Daoy (cell line): Measurements from ENCODE around the gene FAM131A. TPM values are rescaled to one million over a fixed set of nuclear protein-coding genes. Genes with fewer than 3 reads are reported as not detected.
A peak's percentile ranks its signal among the peaks of the same experiment; 100 is the strongest.

ENCODE experiments used
- DNase-seq: peaks from one replicate; pipeline ENCODE4 v3.0.0-alpha.2; 2015; ENCODE audit warnings: low read depth
- total RNA-seq: library from RNA; depleted of rRNA; stranded (reverse); fragments of >200 nt; shearing (Covaris generic); gene quantifications from 2 replicates; pipeline ENCODE4 v1.2.3, GENCODE V29; 2014

The FAM131A gene
- total RNA-seq, 1 experiment from 2014 or later: 23.7 TPM

GRCh38 chr3:184316792-184317191 lies 20.6 kb upstream of the FAM131A start:
- no peak for DNase-seq

GRCh38 chr3:184317201-184317600 lies 20.2 kb upstream of the FAM131A start:
- no peak for DNase-seq

DNA sequence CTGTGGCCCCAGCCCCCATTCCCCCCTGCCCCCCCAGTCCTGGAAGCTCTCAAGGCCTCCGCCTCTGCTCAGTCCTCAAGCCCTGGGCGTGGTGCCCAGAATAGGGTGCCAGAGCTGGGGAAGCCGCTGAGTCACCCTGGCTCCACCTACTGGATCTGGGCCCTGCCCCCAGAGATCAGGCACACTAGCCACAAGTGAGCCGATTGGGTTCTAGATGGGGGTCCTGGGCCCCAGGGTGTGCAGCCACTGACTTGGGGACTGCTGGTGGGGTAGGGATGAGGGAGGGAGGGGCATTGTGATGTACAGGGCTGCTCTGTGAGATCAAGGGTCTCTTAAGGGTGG lies 17.3 kb upstream of the FAM131A start:
- DNase-seq: peak; percentile 98

DNA sequence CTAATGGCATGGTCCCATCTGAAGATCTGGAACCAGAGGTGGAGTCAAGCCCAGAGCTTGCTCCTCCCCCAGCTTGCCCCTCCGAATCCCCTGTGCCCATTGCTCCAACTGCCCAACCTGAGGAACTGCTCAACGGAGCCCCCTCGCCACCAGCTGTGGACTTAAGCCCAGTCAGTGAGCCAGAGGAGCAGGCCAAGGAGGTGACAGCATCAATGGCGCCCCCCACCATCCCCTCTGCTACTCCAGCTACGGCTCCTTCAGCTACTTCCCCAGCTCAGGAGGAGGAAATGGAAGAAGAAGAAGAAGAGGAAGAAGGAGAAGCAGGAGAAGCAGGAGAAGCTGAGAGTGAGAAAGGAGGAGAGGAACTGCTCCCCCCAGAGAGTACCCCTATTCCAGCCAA lies 15.7 kb upstream of the FAM131A start:
- no peak for DNase-seq

GRCh38 chr3:184322731-184323487 lies 14.5 kb upstream of the FAM131A start:
- no peak for DNase-seq

DNA sequence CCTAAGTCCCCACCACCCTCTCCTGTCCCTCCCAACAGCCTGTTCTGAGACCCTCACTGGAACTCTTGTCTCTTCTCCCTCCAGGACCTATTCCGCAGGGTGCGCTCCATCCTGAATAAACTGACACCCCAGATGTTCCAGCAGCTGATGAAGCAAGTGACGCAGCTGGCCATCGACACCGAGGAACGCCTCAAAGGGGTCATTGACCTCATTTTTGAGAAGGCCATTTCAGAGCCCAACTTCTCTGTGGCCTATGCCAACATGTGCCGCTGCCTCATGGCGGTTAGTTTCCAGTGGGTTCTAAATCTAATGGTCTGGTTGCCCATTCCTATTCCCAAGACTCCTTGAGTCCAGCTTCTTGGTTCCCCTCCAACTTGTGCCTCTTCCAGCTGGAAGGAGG lies 13.7 kb upstream of the FAM131A start:
- no peak for DNase-seq

DNA sequence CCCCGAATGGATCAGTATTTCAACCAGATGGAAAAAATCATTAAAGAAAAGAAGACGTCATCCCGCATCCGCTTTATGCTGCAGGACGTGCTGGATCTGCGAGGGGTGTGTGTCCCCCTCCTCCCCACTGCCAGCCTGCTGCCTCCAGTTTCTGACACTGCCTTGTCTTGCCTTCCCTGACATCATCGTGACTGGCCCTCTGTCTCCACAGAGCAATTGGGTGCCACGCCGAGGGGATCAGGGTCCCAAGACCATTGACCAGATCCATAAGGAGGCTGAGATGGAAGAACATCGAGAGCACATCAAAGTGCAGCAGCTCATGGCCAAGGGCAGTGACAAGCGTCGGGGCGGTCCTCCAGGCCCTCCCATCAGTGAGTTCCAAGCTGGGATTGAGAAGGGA lies 12.1 kb upstream of the FAM131A start:
- DNase-seq: no peak

GRCh38 chr3:184325715-184326369 lies 11.6 kb upstream of the FAM131A start:
- no peak for DNase-seq

GRCh38 chr3:184327171-184327570 lies 10.2 kb upstream of the FAM131A start:
- no peak for DNase-seq

- no peak for DNase-seq
Measured at GRCh38 chr3:184328516-184328915, 8.9 kb upstream of the FAM131A start.

DNA sequence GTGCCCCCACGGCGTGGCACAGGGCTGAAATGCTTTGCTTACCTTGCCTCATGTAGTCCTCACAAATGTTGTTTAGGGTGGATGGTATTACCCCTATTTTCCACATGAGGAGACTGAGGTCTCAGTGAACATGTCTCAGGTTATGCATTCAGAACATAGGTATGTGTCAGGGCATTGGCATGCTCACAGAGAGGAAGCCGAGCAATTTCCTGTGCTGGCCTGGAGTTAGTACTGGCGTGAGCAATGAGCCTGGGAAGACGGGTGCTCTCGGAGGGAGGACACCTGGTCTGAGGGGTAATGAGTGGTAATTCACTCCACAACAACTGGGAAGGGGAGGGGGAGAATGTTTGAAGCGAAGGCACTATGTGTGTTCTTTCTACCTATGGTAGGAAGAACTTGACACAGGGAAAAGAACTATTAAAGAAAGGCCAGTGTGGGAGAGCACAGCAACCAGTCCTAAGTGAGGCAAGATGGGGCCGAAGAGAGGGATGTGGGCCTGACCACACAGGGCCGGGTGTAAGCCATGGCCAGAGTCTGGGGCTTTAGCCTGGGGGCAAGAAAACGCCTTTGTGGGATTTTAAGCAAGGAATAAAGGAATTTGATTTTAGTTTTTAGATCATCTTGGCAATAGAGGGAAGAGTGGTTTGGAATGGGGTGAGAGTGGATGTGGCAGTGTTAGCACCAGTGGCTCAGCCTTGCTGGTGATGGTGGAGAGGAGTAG lies 4.9 kb upstream of the FAM131A start:
- peak; percentile 93 for DNase-seq

DNA sequence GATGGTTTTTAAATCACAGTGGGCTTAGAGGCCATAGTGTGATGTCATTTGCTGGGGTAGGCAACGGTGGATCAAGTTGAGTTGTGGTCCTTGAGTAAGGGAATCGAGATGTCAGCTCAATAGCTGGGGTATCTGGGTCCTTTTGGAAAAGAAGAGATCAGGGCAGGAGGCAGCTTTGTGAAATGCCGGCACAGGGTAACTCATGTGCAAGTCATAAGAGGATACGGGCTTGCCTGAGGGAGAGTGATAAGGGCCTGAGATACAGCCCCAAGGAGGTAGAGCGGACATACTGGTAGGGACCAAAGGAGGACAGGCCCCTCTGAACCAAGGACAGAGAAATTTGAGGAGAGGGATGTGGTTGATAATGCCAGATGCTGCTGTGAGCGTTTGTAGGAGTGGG lies 4.2 kb upstream of the FAM131A start:
- DNase-seq: no peak

DNA sequence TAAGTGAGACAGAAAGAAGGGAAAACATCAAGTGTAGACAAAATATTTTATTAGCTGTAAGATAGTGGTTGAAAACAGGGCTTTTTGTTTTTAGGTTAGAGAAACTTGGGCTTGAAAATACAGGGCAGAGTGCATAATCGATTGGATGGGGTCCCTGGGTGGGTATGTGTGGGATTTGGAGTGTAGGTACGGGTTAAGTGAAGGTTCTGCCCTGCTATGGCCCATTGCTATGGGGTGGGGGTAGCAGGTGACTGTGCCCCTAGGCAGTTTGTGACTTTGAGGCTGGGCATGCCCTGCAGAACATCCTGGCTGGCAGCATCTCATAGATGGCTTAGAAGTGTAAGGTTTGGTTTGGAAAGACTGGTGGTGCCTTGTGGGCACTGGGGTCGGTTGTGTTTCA lies 3.7 kb upstream of the FAM131A start:
- DNase-seq: no peak

DNA sequence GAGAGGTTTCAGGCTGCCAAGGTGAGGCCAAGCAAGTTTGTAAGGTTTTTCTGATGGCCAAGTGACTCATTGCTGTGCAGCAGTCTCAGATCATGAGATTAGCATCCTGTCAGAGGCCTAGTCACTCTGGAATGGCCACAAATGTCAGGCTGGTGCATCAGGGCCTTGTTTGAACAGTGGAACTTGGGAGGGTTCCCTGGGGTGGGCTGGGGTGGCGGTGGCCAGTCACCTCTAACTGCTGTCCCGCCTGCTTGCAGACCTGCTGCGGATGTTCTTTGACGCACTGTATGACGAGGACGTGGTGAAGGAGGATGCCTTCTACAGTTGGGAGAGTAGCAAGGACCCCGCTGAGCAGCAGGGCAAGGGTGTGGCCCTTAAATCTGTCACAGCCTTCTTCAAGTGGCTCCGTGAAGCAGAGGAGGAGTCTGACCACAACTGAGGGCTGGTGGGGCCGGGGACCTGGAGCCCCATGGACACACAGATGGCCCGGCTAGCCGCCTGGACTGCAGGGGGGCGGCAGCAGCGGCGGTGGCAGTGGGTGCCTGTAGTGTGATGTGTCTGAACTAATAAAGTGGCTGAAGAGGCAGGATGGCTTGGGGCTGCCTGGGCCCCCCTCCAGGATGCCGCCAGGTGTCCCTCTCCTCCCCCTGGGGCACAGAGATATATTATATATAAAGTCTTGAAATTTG lies 2.8 kb upstream of the FAM131A start:
- DNase-seq: peak; percentile 82

DNA sequence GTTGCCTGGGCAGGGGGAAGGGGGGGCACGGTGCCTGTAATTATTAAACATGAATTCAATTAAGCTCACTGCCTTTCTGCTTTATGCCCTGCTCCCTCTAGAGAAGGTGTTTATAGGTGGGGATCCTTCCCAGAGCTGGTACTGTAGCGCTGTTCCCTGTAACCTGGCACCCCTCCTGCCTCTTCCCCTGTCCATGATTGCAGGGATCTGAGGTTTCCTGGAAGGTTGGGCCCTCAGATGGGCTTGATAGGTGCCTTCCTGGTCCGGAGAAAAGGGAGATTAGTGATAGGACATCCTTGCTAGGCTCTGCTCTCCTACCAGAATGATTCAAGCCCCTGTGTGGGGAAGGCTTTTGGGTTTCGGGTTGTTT lies 2.1 kb upstream of the FAM131A start:
- peak; percentile 41 for DNase-seq

GRCh38 chr3:184335661-184336546 lies 1.5 kb upstream of the FAM131A start:
- DNase-seq: peak; percentile 91

DNA sequence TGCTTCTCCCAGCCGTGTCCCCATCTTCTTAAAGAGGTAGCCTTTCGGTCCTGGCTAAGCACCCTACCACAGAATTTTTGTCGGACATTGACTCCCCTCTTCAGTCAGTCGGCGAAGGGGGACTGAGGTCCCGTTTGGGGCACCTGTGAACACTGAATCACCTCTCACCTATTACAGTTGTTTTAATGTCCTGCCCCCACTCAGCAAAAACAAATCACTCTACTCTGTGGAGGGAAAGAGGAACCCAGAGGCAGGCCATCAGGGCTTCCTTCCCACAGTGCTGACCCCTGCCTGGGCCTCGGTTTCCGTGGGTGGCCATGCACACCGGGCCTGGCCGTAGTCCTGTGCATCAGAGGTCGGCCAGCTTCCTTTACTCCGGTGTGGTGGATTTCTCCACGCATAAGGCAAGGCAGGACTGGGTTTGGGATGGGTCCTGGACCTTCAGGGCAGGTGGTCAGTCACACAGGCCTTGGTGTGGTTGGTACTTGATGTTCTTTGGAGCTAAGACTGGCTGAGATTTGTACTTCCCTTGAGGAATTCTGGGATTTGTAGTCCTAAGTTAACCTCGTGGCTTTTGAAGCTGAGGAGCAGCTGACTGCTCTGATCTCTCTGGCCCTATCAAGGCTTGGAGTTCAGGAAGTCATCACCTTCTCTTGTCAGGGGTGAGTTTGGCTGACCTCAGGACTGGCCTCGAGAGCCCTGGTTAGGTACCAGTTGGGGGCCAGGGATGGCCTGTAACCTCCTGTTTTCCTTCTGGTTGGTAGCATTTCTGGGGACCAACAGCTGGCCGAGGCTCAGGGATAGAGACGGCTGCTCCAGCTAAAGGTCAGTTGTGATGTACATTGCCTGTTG lies 627 bp upstream of the FAM131A start:
- DNase-seq: peak; percentile 50

DNA sequence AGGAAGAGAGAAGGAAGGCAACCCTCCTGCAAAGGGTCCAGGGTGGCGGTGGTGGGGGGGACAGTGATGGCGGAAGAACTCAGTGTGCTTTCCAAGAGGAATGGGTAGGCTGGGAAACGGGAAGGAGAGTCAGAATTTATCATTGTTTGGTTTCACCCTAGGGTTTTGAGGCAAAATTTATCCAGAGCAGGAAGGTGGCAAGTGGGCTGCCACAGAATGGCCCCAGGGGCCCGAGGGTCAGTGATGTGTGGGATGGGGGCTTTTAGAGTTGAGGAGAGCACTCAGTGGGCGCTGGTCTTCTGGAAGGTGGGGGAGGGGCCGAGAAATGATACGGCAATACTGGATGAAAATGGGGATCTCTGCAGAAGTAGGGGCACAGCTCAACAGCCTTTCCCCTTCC lies 581 bp downstream of the FAM131A start:
- no peak for DNase-seq

DNA sequence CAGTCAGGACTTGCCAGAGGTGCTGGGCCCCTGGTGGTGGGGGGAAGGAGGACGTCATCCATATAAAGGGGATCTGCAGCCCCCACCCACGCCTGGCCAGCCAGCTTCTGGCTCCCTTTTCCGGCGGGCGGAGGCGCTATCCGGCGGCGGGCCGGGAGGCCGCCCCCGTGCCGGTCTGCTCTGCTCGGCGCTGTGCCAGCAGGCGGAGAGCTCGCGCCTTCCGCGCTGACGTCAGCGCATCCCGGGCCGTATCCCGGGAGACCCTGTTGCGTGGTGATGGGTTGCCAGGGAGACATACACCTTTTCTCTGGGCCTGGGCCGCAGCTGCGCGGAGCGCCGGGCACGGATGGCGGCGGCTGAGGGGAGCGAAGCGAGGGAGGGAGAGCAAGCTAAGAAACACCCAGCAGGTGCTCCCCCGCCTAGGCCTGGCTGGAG lies 1.1 kb downstream of the FAM131A start:
- no peak for DNase-seq

DNA sequence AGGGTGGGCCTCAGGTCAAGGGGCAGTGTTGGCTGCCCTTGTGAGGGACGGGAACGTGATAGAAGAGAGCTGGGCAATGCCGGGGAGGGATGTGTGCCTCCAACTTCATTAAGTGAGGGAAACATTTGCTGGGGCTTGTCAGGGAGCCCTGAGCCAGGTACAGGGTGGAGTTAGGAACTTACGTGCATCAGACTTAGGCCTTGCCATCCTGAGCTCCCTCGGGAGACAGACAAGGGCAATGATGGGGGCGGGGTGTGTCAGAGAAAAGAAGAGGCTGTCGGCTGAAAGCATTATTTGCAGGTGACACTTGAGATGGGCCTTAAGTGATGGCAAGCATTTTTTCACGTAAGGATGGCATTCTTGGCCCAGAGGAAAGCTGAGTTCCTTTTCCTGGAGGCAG lies 1.6 kb downstream of the FAM131A start:
- DNase-seq: no peak
